Psoas muscle (tissue), 8 donors: ENCODE data around the gene TGM3. TPM values are rescaled to one million over a fixed set of nuclear protein-coding genes. Genes with fewer than 3 reads are reported as not detected.

Source experiments
- ATAC-seq, 4 donors: fragments of 200-7000 bp; cut with Tn5 transposase; one replicate each; pipeline ENCODE4 v1.9.1; 2020; ENCODE audit warnings: moderate library complexity in 3 of 4, mild to moderate bottlenecking in 2 of 4
- DNase-seq, 2 donors: peaks; one replicate each; pipeline ENCODE4 v3.0.0-alpha.2; 2020
- H3K27ac ChIP-seq: fragments of 200-600 bp; one replicate; pipeline ENCODE4 v1.8.0; 2022
- H3K27me3 ChIP-seq, 3 donors: fragments of 200-600 bp in 1 of 3; one replicate each; pipeline versions ENCODE4 v1.6.1 to v1.8.0; 2013 to 2022; ENCODE audit warnings: low read length in 2 of 3, mild to moderate bottlenecking in 2 of 3, moderate library complexity in 1 of 3; ENCODE audit not compliant: insufficient read depth in 3 of 3
- H3K36me3 ChIP-seq, 2 donors: fragments of 200-600 bp in 1 of 2; one replicate each; pipeline versions ENCODE4 v1.6.1 to v1.8.0; 2013 to 2022; ENCODE audit warnings: low read depth in 1 of 2, mild to moderate bottlenecking in 1 of 2, moderate library complexity in 1 of 2; ENCODE audit not compliant: insufficient read depth in 1 of 2
- H3K4me1 ChIP-seq: fragments of 200-600 bp; one replicate; pipeline ENCODE4 v1.8.0; 2022
- H3K4me3 ChIP-seq: fragments of 200-600 bp; one replicate; pipeline ENCODE4 v1.8.0; 2022; ENCODE audit warnings: mild to moderate bottlenecking
- H3K9me3 ChIP-seq: fragments of 200-600 bp; one replicate; pipeline ENCODE4 v1.8.0; 2022
- WGBS, 3 donors: extraction: QIAGEN DNeasy Blood & Tissue Kit; methylation state at CpG; one replicate each; pipeline versions ENCODE4 v1.1.6 to v1.1.7; 2013; 5-methylcytosine and 5-hydroxymethylcytosine counted together
- intact Hi-C, 2 donors: fragments of 100-400 bp; cut with DNase I; formaldehyde crosslinking; loops; one replicate each; pipeline versions ENCODE4 v1.11.0 to v1.14.2; 2022
- polyA plus RNA-seq, 3 donors: library from polyadenylated mRNA; stranded (reverse); fragments of 200-250 nt; gene quantifications; one replicate each; pipeline ENCODE4 v1.2.3, GENCODE V29; 2013
- total RNA-seq, 4 donors: library from RNA; stranded (reverse); fragmentation: NEBNext Ultra II Directional in 2 of 4; extraction: Animal tissue kit (Norgen Biotek cat#: 25700) in 2 of 4; gene quantifications; one replicate each; pipeline versions ENCODE4 v1.2.1 to v1.2.4, GENCODE V29; 2021 to 2023
- TF ChIP-seq, protein P1 (sequence below): fragments of 200-600 bp; IDR thresholded peaks from one replicate; pipeline ENCODE4 v1.8.0; 2022; ENCODE audit warnings: antibody characterized with exemption
- donor health status: healthy with polysubstance abuse.
- donor health status: DM: no; HTN: no; CAD: no; lungs with moderate emphysema.
- donor health status: Bipolar disorder and iron deficiency.
- donor health status: healthy.
- donor health status: DM: yes; HTN: yes; CAD: no.
- donor health status: DM: no; HTN: no; CAD: no.
- donor health status: DM: no; HTN: no; CAD: no.
- donor health status: DM: yes; HTN: yes; CAD: no.

TGM3 gene
- total and polyA plus RNA-seq, 7 donors = 0.07 to 0.14 (median 0.11) TPM; not detected in 4

DNA sequence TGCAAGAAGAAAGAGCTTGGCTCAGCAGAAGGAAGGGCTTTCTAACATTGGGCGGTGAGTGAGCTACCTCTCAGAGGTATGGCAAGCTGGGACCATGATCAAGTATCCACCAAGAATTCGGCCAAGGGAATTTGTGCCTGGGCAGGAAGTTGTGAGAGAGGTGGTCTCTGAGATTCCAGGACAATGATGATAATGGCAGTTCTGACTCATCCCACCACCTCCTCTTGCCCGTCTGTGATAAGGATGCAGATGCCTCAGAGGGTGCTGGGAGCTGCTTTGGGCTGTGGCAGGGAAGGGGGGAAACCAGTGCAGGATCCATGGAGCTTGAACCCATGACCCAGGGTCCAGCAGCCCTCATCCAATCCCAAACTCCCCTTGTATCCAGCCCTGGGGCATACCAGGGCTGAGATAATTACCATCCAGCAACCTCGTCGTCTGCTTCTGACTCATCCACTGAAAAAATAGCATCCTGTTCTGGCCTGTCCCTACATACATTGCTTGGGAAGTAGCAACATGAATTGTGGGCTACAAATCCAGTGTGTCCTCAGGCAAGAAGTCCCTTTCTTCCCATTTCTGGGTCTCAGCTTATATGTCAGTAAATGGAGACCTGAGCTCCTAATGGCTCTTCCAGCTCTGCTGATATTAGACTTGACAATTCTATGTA, 90.8 kb downstream of the TGM3 start:
- no peaks in the 10 kb centered on the region for H3K4me1 ChIP-seq
- WGBS, 3 donors = 58 to 72% (median 60%) methylated on average over 5 of the region's 5 CpGs
- DNase-seq (no peak), ATAC-seq (no peak)
- H3K27me3 ChIP-seq = peaks cover 0 to 1% (median 0%) of the 10 kb centered on the region in 3 donors
- peaks cover 3% of the 10 kb centered on the region for H3K9me3 ChIP-seq
- H3K27ac ChIP-seq = no peak overlapping the region
- no peak overlapping the region for H3K4me3 ChIP-seq
- TF ChIP-seq, protein P1, sequence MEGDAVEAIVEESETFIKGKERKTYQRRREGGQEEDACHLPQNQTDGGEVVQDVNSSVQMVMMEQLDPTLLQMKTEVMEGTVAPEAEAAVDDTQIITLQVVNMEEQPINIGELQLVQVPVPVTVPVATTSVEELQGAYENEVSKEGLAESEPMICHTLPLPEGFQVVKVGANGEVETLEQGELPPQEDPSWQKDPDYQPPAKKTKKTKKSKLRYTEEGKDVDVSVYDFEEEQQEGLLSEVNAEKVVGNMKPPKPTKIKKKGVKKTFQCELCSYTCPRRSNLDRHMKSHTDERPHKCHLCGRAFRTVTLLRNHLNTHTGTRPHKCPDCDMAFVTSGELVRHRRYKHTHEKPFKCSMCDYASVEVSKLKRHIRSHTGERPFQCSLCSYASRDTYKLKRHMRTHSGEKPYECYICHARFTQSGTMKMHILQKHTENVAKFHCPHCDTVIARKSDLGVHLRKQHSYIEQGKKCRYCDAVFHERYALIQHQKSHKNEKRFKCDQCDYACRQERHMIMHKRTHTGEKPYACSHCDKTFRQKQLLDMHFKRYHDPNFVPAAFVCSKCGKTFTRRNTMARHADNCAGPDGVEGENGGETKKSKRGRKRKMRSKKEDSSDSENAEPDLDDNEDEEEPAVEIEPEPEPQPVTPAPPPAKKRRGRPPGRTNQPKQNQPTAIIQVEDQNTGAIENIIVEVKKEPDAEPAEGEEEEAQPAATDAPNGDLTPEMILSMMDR = no peak
- H3K36me3 ChIP-seq = no peaks in the 10 kb centered on the region
- intact Hi-C loops = no loop called here

DNA sequence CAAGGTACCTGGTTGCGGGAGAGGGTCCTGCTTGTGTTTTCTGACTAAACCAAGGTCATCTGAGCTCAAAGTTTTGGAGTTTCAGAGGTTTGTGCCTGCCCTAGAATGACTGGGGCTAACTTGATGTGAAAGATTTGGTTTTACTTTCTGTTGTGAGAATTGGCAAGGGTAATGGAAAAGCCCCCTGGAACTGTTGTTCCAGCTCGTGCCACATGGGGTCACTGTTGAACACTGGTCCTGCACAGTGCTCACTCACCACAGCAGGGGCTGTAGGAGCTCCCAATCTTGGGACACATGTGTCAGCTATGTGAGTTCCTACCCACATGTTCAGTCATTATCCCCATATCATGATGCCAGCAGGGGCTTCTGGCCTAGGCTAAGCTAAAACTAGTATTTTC, 91.4 kb downstream of the TGM3 start:
- no peaks in the 10 kb centered on the region for H3K4me1 ChIP-seq
- DNase-seq (no peak), ATAC-seq (no peak)
- H3K4me3 ChIP-seq = no peak overlapping the region
- intact Hi-C loops = no loop called here
- peaks cover 3% of the 10 kb centered on the region for H3K9me3 ChIP-seq
- H3K36me3 ChIP-seq = no peaks in the 10 kb centered on the region
- no peak overlapping the region for H3K27ac ChIP-seq
- H3K27me3 ChIP-seq = peaks cover 0 to 1% (median 0%) of the 10 kb centered on the region in 3 donors
- TF ChIP-seq, protein P1 = peak; percentile 30
- whole genome bisulfite sequencing, 3 donors = 38 to 48% (median 40%) methylated on average over 2 of the region's 2 CpGs

DNA sequence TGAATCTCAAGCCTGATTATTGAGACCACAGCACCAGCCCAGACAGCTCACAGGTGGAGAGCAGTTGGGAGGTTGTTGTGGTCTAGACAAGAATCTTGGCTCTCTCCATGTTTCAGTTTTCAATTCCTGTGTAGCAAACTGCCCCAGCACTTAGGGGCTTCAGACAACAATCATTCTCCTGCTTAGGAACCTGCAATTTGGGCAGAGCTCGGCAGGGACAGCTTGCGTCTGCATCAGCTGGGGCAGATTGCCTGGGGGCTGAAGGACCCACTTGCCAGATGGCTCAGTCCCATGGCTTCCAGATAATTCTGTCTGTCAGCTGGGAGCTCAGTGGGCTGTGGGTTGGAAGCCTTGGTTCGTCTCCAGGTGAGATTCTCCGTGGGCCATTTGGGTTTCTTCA, 91.8 kb downstream of the TGM3 start:
- Histone ChIP-seq H3K27ac (no peak overlapping the region), H3K36me3 (no peaks in the 10 kb centered on the region), H3K4me3 (no peak overlapping the region), H3K4me1 (no peaks in the 10 kb centered on the region), H3K27me3 (peaks cover 0 to 1% (median 0%) of the 10 kb centered on the region in 3 donors), H3K9me3 (peaks cover 3% of the 10 kb centered on the region)
- WGBS, 3 donors = 82 to 87% (median 84%) methylated on average over 4 of the region's 4 CpGs
- TF ChIP-seq, protein P1 = no peak
- ATAC-seq = no peak
- intact Hi-C loops = no loop called here
- no peak for DNase-seq

Other genes with a start within 250 kb of the TGM3 start
- 1 to 10 TPM; 4.8 to 8.3 (median 5.4) TPM for gene STK35, start 194.2 kb upstream of the TGM3 start, total RNA-seq
- 1 to 10 TPM; 2.5 to 3.4 (median 2.7) TPM for gene STK35, start 194.2 kb upstream of the TGM3 start, polyA plus RNA-seq
- gene TGM6, start 84.9 kb downstream of the TGM3 start, total RNA-seq = not detected
- gene TGM6, start 84.9 kb downstream of the TGM3 start, polyA plus RNA-seq = not detected
- gene SNRPB, start 174.8 kb downstream of the TGM3 start, total RNA-seq = 100 to 1,000 TPM in 1 of 4 donors, 10 to 100 TPM in 3; 41.9 to 114 (median 78.8) TPM
- gene SNRPB, start 174.8 kb downstream of the TGM3 start, polyA plus RNA-seq = 100 to 1,000 TPM; 148 to 355 (median 157) TPM
- 10 to 100 TPM in 2 of 4 donors, 1 to 10 TPM in 2; 7.8 to 15.3 (median 10.9) TPM for gene ZNF343, start 212.9 kb downstream of the TGM3 start, total RNA-seq
- gene ZNF343, start 212.9 kb downstream of the TGM3 start, polyA plus RNA-seq = 10 to 100 TPM in 1 of 3 donors, 1 to 10 TPM in 2; 6.4 to 13.1 (median 9.0) TPM
- gene TMC2, start 240.6 kb downstream of the TGM3 start, total RNA-seq = under 1 TPM in 2 of 4 donors, not detected in 2; 0.12 to 0.25 TPM
- gene TMC2, start 240.6 kb downstream of the TGM3 start, polyA plus RNA-seq = under 1 TPM; 0.03 to 0.12 (median 0.04) TPM